ENCODE measurements around the gene OR56B4. TPM values are rescaled to one million over a fixed set of nuclear protein-coding genes. Genes with fewer than 3 reads are reported as not detected.

The OR56B4 gene
- total and polyA plus RNA-seq, 9 donors: not detected

DNA sequence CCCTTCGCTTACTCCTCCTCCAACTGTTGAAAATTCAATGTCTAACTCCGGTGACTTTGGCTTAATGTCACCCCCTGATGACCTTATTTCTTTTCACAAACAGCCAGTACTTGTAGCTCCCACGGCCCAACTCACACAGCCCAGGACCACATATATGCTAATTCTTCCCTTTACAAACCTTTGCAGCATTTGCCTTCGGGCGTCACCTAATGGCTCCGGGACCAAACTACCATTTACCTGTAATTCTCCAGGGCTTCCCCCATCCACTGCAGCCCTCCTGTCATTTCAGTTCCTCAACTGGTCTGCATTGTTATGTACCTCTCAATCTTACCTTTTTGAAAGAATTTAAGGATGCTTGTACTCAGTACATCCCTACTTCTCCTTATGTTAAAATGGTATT, 29.8 kb upstream of the OR56B4 start:
- H3K27me3 ChIP-seq: no peaks in the 10 kb centered on the region
- H3K4me1 ChIP-seq (ENCODE audit: insufficient read depth): no peaks in the 10 kb centered on the region
- WGBS, 3 donors: 83 to 91% (median 88%) methylated on average over 6 of the region's 6 CpGs
- no peak for DNase-seq
- no peak overlapping the region for H3K27ac ChIP-seq
- no peaks in the 10 kb centered on the region for H3K36me3 ChIP-seq
- H3K9me3 ChIP-seq: no peaks in the 10 kb centered on the region
- intact Hi-C loops (cut with DNase I): no loop called here
- TF ChIP-seq POLR2A (IDR thresholded peaks at IDR 0.05) (no peak), EP300 (IDR thresholded peaks at IDR 0.05) (no peak)
- TF ChIP-seq, protein P1, sequence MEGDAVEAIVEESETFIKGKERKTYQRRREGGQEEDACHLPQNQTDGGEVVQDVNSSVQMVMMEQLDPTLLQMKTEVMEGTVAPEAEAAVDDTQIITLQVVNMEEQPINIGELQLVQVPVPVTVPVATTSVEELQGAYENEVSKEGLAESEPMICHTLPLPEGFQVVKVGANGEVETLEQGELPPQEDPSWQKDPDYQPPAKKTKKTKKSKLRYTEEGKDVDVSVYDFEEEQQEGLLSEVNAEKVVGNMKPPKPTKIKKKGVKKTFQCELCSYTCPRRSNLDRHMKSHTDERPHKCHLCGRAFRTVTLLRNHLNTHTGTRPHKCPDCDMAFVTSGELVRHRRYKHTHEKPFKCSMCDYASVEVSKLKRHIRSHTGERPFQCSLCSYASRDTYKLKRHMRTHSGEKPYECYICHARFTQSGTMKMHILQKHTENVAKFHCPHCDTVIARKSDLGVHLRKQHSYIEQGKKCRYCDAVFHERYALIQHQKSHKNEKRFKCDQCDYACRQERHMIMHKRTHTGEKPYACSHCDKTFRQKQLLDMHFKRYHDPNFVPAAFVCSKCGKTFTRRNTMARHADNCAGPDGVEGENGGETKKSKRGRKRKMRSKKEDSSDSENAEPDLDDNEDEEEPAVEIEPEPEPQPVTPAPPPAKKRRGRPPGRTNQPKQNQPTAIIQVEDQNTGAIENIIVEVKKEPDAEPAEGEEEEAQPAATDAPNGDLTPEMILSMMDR (IDR thresholded peaks at IDR 0.05): no peak
- no peak overlapping the region for H3K4me3 ChIP-seq

GRCh38 chr11:6079463-6079862, 28.0 kb upstream of the OR56B4 start:
- Histone ChIP-seq H3K9me3 (no peaks in the 10 kb centered on the region), H3K4me3 (no peak overlapping the region), H3K4me1 (ENCODE audit: insufficient read depth) (no peaks in the 10 kb centered on the region), H3K36me3 (no peaks in the 10 kb centered on the region), H3K27ac (no peak overlapping the region), H3K27me3 (no peaks in the 10 kb centered on the region)
- DNase-seq: no peak
- intact Hi-C loops (cut with DNase I): no loop called here
- WGBS, 3 donors: 52 to 61% (median 61%) methylated on average over 4 of the region's 4 CpGs
- no peak for TF ChIP-seq EP300 (IDR thresholded peaks at IDR 0.05)
- TF ChIP-seq, protein P1 (IDR thresholded peaks at IDR 0.05): no peak
- TF ChIP-seq POLR2A (IDR thresholded peaks at IDR 0.05): no peak

DNA sequence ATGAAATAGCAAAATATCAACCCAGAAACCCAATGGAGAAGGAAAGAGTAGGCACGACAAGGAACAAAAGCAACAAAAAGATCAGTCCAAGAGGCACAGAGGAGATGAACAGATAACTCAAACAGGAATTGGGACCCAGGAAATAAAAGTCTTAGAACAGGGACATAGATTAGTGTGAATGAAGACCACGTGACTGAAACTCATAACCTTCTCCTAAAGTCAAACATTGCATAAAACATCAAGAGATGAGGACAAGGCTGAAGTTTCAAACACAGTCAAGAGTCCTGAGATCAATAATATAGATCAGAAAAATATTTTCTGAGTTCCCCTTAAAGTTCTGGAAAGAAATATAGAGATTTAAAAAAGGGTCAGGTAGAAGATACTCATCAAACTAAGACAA, 24.4 kb upstream of the OR56B4 start:
- H3K27ac ChIP-seq: no peak overlapping the region
- H3K27me3 ChIP-seq: no peaks in the 10 kb centered on the region
- no peaks in the 10 kb centered on the region for H3K36me3 ChIP-seq
- intact Hi-C loops (cut with DNase I): no loop called here
- DNase-seq: no peak
- WGBS, 3 donors: 73 to 86% (median 85%) methylated on average over 2 of the region's 2 CpGs
- H3K9me3 ChIP-seq: no peaks in the 10 kb centered on the region
- no peak for TF ChIP-seq POLR2A (IDR thresholded peaks at IDR 0.05)
- TF ChIP-seq, protein P1 (IDR thresholded peaks at IDR 0.05): no peak
- no peak for TF ChIP-seq EP300 (IDR thresholded peaks at IDR 0.05)
- H3K4me1 ChIP-seq (ENCODE audit: insufficient read depth): no peaks in the 10 kb centered on the region
- H3K4me3 ChIP-seq: no peak overlapping the region

- intact Hi-C loops (cut with DNase I): no loop called here
- no peak for TF ChIP-seq POLR2A (IDR thresholded peaks at IDR 0.05)
- no peak for TF ChIP-seq EP300 (IDR thresholded peaks at IDR 0.05)
- TF ChIP-seq, protein P1 (IDR thresholded peaks at IDR 0.05): no peak
- Histone ChIP-seq H3K9me3 (no peaks in the 10 kb centered on the region), H3K4me3 (no peak overlapping the region), H3K27me3 (no peaks in the 10 kb centered on the region), H3K4me1 (ENCODE audit: insufficient read depth) (no peaks in the 10 kb centered on the region), H3K36me3 (no peaks in the 10 kb centered on the region), H3K27ac (no peak overlapping the region)
- DNase-seq: no peak
- 59 to 78% (median 75%) methylated on average over 3 of the region's 3 CpGs for WGBS, 3 donors
These were observed 22.9 kb upstream of the OR56B4 start for GRCh38 chr11:6084587-6084986.

GRCh38 chr11:6094186-6094585, 13.3 kb upstream of the OR56B4 start:
- 16 to 31% (median 23%) methylated on average over 1 of the region's 1 CpG for WGBS, 3 donors
- TF ChIP-seq, protein P1 (IDR thresholded peaks at IDR 0.05): no peak
- TF ChIP-seq POLR2A (IDR thresholded peaks at IDR 0.05) (no peak), EP300 (IDR thresholded peaks at IDR 0.05) (no peak)
- intact Hi-C loops (cut with DNase I): no loop called here

More at GRCh38 chr11:6094186-6094585, 13.3 kb upstream of the OR56B4 start:
- Histone ChIP-seq H3K27me3 (no peaks in the 10 kb centered on the region), H3K27ac (no peak overlapping the region), H3K4me3 (no peak overlapping the region), H3K4me1 (ENCODE audit: insufficient read depth) (no peaks in the 10 kb centered on the region), H3K9me3 (no peaks in the 10 kb centered on the region), H3K36me3 (no peaks in the 10 kb centered on the region)
- no peak for DNase-seq
